ENCODE data around the gene C1QTNF6. TPM values are rescaled to one million over a fixed set of nuclear protein-coding genes. Genes with fewer than 3 reads are reported as not detected.
"Not testable (repeated sequence)": the region's sequence is repeated elsewhere in the genome, so short reads cannot be mapped to it uniquely, and the experiment has no call there.

Gene C1QTNF6
- total RNA-seq, 1 experiment from 2014 or later = 2.1 TPM

- no peak for DNase-seq (ENCODE audit: low spot score)
Observed at GRCh38 chr22:37176464-37177061, 11.5 kb downstream of the C1QTNF6 start.

- DNase-seq (ENCODE audit: low spot score) = no peak
Observed at GRCh38 chr22:37175414-37176281, 12.4 kb downstream of the C1QTNF6 start.

- DNase-seq (ENCODE audit: low spot score) = no peak
Observed at GRCh38 chr22:37174964-37175363, 13.1 kb downstream of the C1QTNF6 start.

DNA sequence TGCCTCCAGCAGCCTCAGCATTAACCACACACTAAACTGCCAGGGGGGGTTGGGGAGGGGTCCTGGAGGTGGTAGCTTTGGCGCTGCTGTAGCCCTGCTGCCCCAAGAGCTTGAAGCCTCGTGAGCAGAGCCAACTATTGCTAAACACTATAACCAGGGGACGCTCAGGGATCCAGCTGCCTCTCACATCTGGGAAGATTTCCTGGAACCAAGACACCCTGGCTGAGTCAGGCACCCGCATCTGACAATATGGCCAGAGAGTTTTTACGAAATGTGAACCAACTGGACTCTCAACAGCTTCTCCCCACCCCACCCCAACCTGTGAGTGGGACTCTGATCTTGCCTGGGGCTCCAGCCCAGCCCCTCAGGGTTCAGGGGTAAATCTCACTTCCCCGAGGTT is 14.3 kb downstream of the C1QTNF6 start:
- no peak for DNase-seq (ENCODE audit: low spot score)

DNA sequence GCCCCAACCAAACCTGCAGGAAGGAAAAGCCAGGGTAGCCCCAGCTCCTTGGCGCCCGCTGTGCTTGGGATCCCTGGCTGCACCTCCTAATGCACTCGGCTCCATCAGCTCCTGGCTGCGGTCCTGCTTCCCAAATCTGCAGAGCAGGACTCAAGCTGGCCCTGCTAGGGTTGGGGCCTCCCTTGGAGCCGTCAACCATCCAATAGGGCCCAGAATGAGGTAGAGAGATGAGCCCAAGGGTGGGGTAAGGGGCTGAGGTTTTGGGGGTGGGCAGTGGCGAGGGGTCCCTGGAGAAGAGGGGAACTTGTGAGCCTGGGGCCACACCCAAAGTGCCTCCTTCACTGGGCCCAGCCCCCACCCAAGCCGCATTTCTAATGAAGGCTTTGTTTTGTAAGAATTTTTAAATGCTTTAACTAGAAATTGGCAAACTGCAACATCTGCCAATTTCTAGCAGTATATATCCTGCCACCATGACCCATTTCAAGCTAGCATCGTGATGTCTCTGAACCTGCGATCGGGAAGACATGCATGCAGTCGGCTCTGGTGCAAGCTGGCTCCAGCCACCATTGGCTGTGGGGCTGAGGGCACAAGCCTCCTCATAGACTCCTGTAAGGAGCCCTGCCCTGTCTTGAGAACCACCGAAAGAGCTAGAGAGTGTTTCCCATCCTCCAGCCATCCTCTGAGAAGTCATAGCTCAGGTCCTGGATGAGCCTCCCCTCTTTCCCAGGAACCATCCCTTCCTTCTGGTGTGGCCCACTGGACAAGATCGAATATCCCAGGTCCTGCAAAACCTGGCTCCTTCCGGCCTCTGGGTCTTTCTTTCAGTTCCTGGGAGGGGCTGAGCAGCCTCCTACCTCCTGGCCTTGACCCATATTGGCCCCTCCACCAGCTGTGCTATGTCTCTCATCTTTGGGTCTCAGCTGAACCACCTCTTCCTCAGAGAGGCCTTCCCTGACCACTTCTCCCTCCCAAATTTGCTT is 15.5 kb downstream of the C1QTNF6 start:
- DNase-seq (ENCODE audit: low spot score) = no peak

GRCh38 chr22:37171662-37172061 is 16.4 kb downstream of the C1QTNF6 start:
- no peak for DNase-seq (ENCODE audit: low spot score)

DNA sequence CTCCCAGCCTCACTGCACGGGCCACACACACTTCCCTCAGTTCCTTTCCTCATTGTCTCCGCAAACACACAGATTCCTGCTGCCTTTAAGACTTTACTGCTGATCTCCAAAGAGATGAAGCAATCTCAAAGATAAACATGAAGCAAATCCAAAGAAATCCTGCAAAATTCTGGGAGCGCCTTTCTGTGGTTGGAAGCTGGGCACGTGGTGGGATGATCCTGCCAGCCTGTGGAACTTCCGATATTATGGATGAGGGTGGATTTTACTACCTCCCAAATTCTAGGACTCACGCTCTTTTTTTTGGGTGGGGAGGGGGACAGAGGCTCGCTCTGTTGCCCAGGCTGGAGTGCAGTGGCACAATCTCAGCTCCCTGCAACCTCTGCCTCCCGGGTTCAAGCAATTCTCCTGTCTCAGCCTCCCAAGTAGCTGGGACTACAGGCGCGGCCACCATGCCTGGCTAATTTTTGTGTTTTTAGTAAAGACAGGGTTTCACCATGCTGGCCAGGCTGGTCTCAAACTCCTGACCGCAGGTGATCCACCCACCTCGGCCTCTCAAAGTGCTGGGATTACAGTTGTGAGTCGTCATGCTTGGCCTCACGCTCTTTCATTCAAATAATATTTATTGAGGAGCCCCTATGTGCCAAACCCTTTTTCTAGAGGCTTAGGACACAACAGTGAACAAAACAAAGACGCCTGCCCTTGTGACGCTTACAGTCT is 17.2 kb downstream of the C1QTNF6 start:
- not testable (repeated sequence) for DNase-seq (ENCODE audit: low spot score)

DNA sequence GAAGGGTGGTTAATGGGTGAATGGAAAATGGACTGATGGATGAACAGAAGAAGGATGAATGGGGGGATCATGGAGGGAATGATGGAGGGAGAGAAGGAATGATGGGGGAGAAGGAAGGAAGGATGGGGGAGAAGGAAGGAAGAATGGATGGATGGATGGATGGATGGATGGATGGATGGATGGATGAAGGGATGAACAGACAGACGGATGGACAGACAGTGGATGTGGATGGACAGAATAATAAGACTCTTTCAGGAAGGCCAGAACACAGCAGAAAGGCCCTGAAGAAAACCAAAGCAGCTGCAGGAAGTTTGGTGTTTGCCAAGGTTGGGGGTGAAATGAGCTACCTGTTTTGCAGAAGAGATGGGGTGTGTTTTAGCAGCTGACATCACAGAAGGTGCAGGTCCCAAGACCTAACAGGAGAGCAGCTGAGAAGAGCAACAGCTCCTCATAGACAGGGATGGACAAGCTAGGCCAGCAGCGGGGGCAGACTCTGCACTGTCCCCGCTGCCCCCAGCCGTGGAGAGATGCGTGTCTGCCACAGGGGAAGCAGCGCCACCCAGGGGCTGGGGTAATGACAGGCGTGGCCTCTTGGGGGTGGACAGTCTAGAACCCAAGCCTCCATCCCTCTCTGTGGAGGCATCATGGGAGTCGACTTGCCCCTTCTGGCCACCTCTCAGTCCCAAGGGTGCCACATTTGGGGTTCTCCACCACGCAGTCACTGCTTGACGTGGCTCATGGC is 17.9 kb downstream of the C1QTNF6 start:
- no peak for DNase-seq (ENCODE audit: low spot score)

- no peak for DNase-seq (ENCODE audit: low spot score)
Observed at GRCh38 chr22:37169406-37169805, 18.6 kb downstream of the C1QTNF6 start.

DNA sequence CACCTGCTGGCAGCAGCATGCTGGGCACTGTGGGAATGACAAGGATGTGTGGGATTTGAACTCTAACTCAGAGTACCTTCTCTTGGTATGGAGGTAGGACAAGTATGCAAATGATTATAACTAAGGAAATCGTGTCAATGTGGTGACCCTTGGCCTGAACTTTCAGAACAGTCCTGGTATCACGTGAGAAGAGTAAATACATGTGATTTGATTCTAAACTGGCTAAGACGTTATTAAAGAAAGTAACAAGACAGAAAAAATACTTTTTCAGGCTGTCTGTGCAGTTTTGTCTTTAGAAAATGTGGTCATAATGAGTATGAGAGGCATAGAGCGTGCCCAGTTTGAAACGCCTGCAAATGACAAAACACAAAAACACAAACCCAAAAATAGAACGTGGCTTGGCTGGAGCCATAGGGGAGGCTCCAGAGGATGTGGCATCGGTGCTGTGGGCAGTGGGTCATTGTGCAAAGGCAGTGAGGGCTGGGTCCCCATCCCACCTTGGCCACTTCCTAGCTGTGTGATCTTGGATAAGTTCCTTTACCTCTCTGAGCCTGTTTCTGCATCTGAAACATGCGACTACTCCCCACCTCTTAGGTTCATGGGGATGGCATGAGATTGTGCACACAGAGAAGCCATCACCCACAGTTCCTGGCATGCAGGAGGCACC is 19.9 kb downstream of the C1QTNF6 start:
- DNase-seq (ENCODE audit: low spot score) = no peak

DNA sequence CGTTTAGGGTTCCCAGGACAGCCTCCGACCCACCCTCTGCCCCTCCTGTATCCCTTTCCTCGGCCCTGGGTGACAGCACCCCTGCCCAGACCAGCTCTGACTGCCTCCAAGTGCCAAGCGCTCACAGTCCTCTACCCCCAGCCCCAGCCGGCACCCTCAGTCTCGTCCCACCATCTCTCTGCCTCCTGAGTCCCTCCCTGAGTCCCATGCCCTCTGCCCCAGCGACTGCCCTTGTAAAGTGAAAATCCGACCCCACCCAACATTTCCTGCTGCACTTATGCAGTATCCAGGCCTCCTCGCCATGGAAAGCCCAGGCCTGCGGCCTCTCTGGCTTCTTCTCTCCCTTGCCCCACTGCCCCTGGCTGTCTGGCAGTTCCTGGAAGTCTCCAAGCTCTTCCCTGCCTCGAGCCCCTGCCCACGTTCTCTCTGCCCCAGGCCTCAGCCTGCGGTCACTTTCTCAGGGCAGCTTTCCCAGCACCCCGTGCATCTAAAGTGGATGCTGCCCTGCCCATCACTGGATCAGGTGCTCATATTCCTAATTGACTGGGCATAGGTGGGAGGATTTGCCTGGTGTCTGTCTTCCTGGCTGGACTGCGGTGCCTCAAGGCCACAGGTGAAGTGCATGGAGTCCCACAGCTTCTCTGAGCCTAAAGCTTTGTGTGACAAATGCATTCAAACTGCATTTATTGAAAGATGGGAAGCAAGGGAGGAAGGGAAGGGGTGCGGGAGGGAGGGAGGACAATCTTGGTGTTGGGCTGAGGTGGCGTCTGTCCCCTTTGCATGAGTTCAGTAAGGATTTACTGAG is 20.7 kb downstream of the C1QTNF6 start:
- DNase-seq (ENCODE audit: low spot score) = no peak

DNA sequence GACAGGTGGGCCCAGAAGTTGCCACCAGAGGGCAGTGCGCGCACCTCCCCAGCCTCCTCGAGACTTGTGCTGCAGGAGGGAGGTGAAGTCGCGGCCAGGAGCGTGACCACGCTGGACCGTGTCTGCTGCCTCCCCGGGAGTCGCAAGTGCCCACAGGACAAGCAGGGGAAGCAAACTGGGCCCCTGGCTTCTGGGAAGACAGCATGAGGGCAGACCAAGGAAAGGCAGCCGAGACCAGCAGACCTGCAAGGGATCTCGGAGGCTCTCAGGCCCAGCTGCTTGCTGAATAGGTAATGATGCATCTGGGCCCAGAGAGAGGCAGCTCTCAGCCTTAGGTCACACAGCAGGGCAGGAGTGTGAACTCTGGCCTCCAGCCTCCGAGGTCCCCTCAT is 21.4 kb downstream of the C1QTNF6 start:
- peak; percentile 44 for DNase-seq (ENCODE audit: low spot score)

- no peak for DNase-seq (ENCODE audit: low spot score)
Observed at GRCh38 chr22:37165940-37166674, 21.9 kb downstream of the C1QTNF6 start.

DNA sequence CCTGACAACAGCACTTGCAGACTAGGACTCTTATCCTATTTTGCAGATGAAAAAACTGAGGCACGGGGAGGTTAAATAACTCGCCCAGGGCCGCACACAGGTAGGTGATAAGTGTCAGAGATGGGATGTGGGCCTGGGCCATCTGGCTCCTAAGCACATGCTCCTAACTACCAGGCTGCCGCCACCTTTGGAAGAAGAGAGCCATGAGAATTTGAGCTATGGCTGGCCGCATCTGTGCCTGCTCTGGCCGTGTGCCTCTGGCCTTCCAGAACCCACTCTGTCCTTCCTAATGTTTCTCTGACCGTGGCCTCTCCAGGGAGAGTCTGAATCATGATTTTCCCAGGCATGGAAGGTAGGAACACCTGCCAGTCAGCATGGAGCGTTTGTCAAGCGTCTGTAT is 23.0 kb downstream of the C1QTNF6 start:
- no peak for DNase-seq (ENCODE audit: low spot score)

GRCh38 chr22:37164505-37164887 is 23.6 kb downstream of the C1QTNF6 start:
- DNase-seq (ENCODE audit: low spot score) = no peak

- DNase-seq (ENCODE audit: low spot score) = no peak
Observed at GRCh38 chr22:37163575-37164504, 24.2 kb downstream of the C1QTNF6 start.

GRCh38 chr22:37163096-37163489 is 25.0 kb downstream of the C1QTNF6 start:
- no peak for DNase-seq (ENCODE audit: low spot score)

All from A172 (cell line).